Stomach (tissue), 9 donors: ENCODE data around the gene TMEM50A. TPM values are rescaled to one million over a fixed set of nuclear protein-coding genes. Genes with fewer than 3 reads are reported as not detected.
"Not testable (repeated sequence)": the region's sequence is repeated elsewhere in the genome, so short reads cannot be mapped to it uniquely, and the experiment has no call there.

Experiments used
- DNase-seq, 2 donors: peaks; one replicate each; pipeline versions ENCODE4 v3.0.0 to v3.0.0-alpha.2; 2013 to 2019
- H3K27ac ChIP-seq, 5 donors: fragments of 200-600 bp in 4 of 5; sonication (generic) in 4 of 5; one replicate each; pipeline ENCODE4 v1.5.1; 2013 to 2019; ENCODE audit warnings: mild to moderate bottlenecking in 1 of 5, moderate library complexity in 1 of 5
- H3K27me3 ChIP-seq, 3 donors: fragments of 200-600 bp; sonication (generic); one replicate each; pipeline ENCODE4 v1.5.1; 2017 to 2019; ENCODE audit warnings: mixed run types in 1 of 3
- H3K36me3 ChIP-seq, 4 donors: fragments of 200-600 bp; sonication (generic); 1 replicate in 3 of 4; 2 replicates in 1 of 4; pipeline ENCODE4 v1.5.1; 2016 to 2019
- H3K4me1 ChIP-seq, 4 donors: fragments of 200-600 bp; sonication (generic); one replicate each; pipeline ENCODE4 v1.5.1; 2016 to 2019
- H3K4me3 ChIP-seq, 4 donors: fragments of 200-600 bp; sonication (generic) in 3 of 4; one replicate each; pipeline ENCODE4 v1.5.1; 2016 to 2019; ENCODE audit warnings: mild to moderate bottlenecking in 1 of 4
- H3K9me3 ChIP-seq, 4 donors: fragments of 200-600 bp; sonication (generic); one replicate each; pipeline ENCODE4 v1.5.1; 2016 to 2019
- EP300 ChIP-seq: sonication (generic); formaldehyde crosslinking; IDR thresholded peaks from one replicate; pipeline ENCODE4 v1.6.1; 2017; ENCODE audit warnings: antibody characterized with exemption
- POLR2A ChIP-seq, 4 donors: fragments of 450-650 bp; IDR thresholded peaks; one replicate each; pipeline ENCODE4 v1.6.1; 2016; ENCODE audit warnings: antibody characterized with exemption in 4 of 4, control low read depth in 2 of 4, mild to moderate bottlenecking in 1 of 4, moderate library complexity in 1 of 4
- POLR2AphosphoS5 ChIP-seq, 3 donors: sonication (generic); formaldehyde crosslinking; IDR thresholded peaks; one replicate each; pipeline ENCODE4 v1.6.1; 2016; ENCODE audit warnings: antibody characterized with exemption in 3 of 3
- WGBS, 5 donors: extraction: QIAGEN DNeasy Blood & Tissue Kit in 3 of 5; methylation state at CpG; one replicate each; pipeline versions ENCODE4 v1.1.5 to v1.1.7; 2013 to 2018; 5-methylcytosine and 5-hydroxymethylcytosine counted together
- intact Hi-C: fragments of 100-400 bp; cut with DNase I; formaldehyde crosslinking; loops from one replicate; pipeline ENCODE4 v1.15.1; 2023; ENCODE audit warnings: low total_unique reads
- polyA plus RNA-seq, 3 donors: library from polyadenylated mRNA; stranded (reverse); fragments of 200-250 nt; gene quantifications; one replicate each; pipeline ENCODE4 v1.2.3, GENCODE V29; 2013
- total RNA-seq, 5 donors: library from RNA; depleted of rRNA; stranded (reverse); fragments of >200 nt; gene quantifications; one replicate each; pipeline versions ENCODE4 v1.1.0 to v1.2.3, GENCODE V29; 2014 to 2016
- TF ChIP-seq, protein P1 (sequence below), 7 experiments: fragments of 450-650 bp in 4 of 7; fragments of 200-600 bp in 3 of 7; sonication (generic) in 3 of 7; IDR thresholded peaks; one replicate each; pipeline ENCODE4 v1.5.1; 2016 to 2019; ENCODE audit warnings: antibody characterized with exemption in 7 of 7, control low read depth in 2 of 7, mild to moderate bottlenecking in 1 of 7
- donor health status: healthy with polysubstance abuse.
- donor health status: Bipolar disorder and iron deficiency.
- donor health status: healthy.

The TMEM50A gene
- total and polyA plus RNA-seq, 8 donors = 27.2 to 115 (median 58.4) TPM

DNA sequence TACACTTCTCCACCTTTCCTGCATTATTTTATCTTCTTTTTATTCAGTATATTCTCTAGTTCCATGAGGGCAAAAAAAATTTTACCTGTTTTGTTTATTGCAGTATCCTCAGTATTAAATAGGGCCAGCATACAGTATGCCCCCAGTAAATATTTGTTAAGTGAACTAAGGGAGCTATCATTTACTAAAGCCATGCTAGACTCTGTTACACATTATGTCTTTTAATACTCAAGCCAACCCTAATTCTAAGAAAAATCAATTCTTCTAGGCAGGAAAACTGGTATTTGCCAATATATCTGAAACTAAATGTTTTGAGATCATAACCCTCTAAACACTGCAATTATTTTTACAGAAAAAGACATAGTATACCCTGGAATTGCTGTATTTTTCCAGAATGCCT, 18.3 kb downstream of the TMEM50A start:
- no peak for TF ChIP-seq EP300
- TF ChIP-seq, protein P1, sequence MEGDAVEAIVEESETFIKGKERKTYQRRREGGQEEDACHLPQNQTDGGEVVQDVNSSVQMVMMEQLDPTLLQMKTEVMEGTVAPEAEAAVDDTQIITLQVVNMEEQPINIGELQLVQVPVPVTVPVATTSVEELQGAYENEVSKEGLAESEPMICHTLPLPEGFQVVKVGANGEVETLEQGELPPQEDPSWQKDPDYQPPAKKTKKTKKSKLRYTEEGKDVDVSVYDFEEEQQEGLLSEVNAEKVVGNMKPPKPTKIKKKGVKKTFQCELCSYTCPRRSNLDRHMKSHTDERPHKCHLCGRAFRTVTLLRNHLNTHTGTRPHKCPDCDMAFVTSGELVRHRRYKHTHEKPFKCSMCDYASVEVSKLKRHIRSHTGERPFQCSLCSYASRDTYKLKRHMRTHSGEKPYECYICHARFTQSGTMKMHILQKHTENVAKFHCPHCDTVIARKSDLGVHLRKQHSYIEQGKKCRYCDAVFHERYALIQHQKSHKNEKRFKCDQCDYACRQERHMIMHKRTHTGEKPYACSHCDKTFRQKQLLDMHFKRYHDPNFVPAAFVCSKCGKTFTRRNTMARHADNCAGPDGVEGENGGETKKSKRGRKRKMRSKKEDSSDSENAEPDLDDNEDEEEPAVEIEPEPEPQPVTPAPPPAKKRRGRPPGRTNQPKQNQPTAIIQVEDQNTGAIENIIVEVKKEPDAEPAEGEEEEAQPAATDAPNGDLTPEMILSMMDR (IDR thresholded peaks at IDR 0.05) = no peak
- no peak for TF ChIP-seq POLR2AphosphoS5 (IDR thresholded peaks at IDR 0.05)
- no peak for TF ChIP-seq POLR2A (IDR thresholded peaks at IDR 0.05)
- Histone ChIP-seq H3K9me3 (no peaks in the 10 kb centered on the region), H3K27me3 (no peaks in the 10 kb centered on the region), H3K27ac (no peak overlapping the region), H3K4me3 (no peak overlapping the region), H3K4me1 (no peaks in the 10 kb centered on the region), H3K36me3 (peaks cover 51 to 100% (median 99%) of the 10 kb centered on the region in 4 donors)
- DNase-seq = no peak
- intact Hi-C loops = no loop called here

DNA sequence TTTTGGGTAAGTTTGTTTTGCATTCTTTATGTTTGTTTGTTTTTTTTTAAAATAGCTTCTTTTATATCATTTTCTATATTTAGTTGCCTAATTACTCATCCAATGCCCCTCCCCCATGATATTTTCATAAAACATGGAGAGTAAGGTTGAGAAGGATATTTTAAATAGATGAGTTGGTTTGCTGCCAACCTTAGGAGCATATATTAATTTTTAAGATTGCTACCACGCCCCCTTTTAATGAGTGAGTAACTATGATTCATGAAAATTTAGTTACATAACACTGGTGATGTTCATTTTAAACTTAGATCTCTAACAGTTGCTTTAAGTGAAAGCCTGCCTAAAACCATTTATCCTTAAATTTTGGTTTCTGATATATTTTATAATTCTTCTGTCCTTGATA, 18.7 kb downstream of the TMEM50A start:
- Histone ChIP-seq H3K27me3 (no peaks in the 10 kb centered on the region), H3K4me1 (peaks cover 0 to 3% (median 0%) of the 10 kb centered on the region in 4 donors), H3K36me3 (peaks cover 55 to 100% (median 99%) of the 10 kb centered on the region in 4 donors), H3K4me3 (no peak overlapping the region), H3K27ac (no peak overlapping the region), H3K9me3 (no peaks in the 10 kb centered on the region)
- intact Hi-C loops = no loop called here
- TF ChIP-seq POLR2A (IDR thresholded peaks at IDR 0.05) (no peak), EP300 (no peak), POLR2AphosphoS5 (IDR thresholded peaks at IDR 0.05) (no peak)
- TF ChIP-seq, protein P1 (IDR thresholded peaks at IDR 0.05) = no peak
- 85 to 93% (median 88%) methylated on average over 1 of the region's 1 CpG for WGBS, 5 donors
- DNase-seq = no peak

DNA sequence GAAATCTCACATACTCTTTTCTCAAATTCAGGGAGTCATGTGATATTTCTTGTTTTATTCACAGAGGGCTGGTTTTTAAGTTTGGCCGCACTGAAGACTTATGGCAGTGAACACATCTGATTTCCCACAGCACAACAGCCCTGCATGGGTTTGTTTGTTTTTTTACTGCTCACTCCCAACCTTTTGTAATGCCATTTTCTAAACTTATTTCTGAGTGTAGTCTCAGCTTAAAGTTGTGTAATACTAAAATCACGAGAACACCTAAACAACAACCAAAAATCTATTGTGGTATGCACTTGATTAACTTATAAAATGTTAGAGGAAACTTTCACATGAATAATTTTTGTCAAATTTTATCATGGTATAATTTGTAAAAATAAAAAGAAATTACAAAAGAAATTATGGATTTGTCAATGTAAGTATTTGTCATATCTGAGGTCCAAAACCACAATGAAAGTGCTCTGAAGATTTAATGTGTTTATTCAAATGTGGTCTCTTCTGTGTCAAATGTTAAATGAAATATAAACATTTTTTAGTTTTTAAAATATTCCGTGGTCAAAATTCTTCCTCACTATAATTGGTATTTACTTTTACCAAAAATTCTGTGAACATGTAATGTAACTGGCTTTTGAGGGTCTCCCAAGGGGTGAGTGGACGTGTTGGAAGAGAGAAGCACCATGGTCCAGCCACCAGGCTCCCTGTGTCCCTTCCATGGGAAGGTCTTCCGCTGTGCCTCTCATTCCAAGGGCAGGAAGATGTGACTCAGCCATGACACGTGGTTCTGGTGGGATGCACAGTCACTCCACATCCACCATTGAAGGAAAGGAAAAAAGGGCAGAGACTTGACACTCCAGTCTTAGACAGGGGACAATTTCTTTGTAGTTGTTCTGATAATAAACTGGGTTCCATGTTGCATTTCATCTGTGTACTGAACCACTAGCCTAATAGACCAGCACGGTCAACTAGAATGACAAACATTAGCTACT, 22.8 kb downstream of the TMEM50A start:
- no peak for DNase-seq
- TF ChIP-seq POLR2AphosphoS5 (IDR thresholded peaks at IDR 0.05) = peak in 1 of 3 donors; percentile 26
- TF ChIP-seq EP300 = no peak
- WGBS, 5 donors = 86 to 90% (median 88%) methylated on average over 7 of the region's 7 CpGs
- no peaks in the 10 kb centered on the region for H3K27me3 ChIP-seq
- H3K4me3 ChIP-seq = no peak overlapping the region
- intact Hi-C loops = no loop called here
- H3K9me3 ChIP-seq = no peaks in the 10 kb centered on the region
- peaks cover 0 to 6% (median 0%) of the 10 kb centered on the region in 4 donors for H3K4me1 ChIP-seq
- no peak overlapping the region for H3K27ac ChIP-seq
- peaks cover 35 to 63% (median 62%) of the 10 kb centered on the region in 4 donors for H3K36me3 ChIP-seq

DNA sequence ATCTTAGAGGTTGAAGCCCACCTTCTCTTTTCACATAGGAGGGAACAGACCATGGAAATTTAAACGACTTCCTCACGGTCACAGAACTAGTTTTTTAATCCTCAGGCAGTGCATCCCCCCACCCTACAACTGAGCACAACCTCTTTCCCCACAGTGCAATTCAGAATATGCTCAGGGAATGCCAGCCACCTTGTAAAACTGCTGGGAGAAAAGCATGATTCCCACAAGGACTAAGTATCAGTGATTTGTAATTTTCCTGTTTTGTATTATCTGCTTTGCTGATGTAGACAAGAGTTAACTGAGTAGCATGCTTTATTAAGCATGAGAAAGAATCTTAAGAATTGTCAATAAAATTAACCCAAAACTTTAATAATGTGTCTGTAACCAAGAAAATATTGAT, 23.8 kb downstream of the TMEM50A start:
- DNase-seq = no peak
- H3K27ac ChIP-seq = no peak overlapping the region
- H3K9me3 ChIP-seq = no peaks in the 10 kb centered on the region
- intact Hi-C loops = no loop called here
- H3K36me3 ChIP-seq = peaks cover 25 to 54% (median 53%) of the 10 kb centered on the region in 4 donors
- TF ChIP-seq EP300 = no peak
- no peak for TF ChIP-seq POLR2AphosphoS5 (IDR thresholded peaks at IDR 0.05)
- no peak for TF ChIP-seq POLR2A (IDR thresholded peaks at IDR 0.05)
- TF ChIP-seq, protein P1 (IDR thresholded peaks at IDR 0.05) = no peak
- WGBS, 5 donors = 76 to 91% (median 80%) methylated on average over 2 of the region's 2 CpGs
- peaks cover 0 to 6% (median 0%) of the 10 kb centered on the region in 4 donors for H3K4me1 ChIP-seq
- no peaks in the 10 kb centered on the region for H3K27me3 ChIP-seq
- H3K4me3 ChIP-seq = no peak overlapping the region

DNA sequence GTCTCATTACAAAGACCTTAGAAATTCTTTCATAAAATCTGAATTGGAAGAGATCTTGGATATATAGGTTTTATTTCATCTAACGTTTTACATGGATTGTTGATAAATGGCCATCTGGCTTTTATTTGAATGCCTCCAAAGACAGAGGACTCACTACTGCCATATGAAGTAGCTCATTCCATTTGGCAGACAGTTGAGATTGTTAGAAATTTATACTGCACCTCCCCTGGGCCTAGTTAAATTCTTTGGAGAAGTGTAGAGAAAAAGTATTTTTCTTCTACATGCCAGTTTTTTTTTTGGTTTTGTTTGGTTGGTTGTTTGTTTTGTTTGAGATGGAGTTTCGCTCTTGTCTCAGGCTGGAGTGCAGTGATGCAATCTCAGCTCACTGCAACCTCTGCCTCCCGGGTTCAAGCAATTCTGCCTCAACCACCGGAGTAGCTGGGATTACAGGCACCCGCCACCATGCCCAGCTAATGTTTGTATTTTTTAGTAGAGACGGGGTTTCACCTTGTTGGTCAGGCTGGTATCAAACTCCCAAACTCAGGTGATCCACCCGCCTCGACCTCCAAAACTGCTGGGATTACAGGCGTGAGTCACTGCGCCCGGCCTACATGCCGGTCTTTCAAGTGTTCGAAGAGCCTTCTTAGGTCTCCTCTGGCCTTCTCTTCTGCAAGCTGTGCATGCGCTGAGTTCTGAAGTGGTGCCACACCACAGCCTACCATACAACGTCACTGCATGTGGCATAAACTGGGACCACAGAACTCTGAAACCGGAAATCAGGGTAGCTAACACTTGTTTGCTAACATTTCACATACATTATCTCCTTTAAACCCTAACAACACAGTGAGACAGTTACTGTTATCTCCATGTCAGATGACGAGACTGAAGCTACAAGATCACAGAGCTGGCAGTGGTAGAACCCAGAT, 24.8 kb downstream of the TMEM50A start:
- WGBS, 5 donors = no CpG with 5 or more reads among the region's 17 CpGs
- H3K9me3 ChIP-seq, H3K4me1 ChIP-seq, H3K27ac ChIP-seq, intact Hi-C loops, H3K27me3 ChIP-seq, H3K4me3 ChIP-seq, DNase-seq: not testable (repeated sequence)
- H3K36me3 ChIP-seq = peaks cover 20 to 44% (median 43%) of the 10 kb centered on the region in 4 donors
